Mucosa of stomach (tissue), 1 donor: ENCODE data around the gene C2CD5.
"Not testable (repeated sequence)": the region's sequence is repeated elsewhere in the genome, so short reads cannot be mapped to it uniquely, and the experiment has no call there.

ENCODE experiments used
- H3K27me3 ChIP-seq: one replicate; pipeline ENCODE4 v1.7.0; 2013; ENCODE audit warnings: mild to moderate bottlenecking, low read length; ENCODE audit not compliant: control insufficient read depth, insufficient read depth
- H3K36me3 ChIP-seq: one replicate; pipeline ENCODE4 v1.7.0; 2013; ENCODE audit warnings: low read length; ENCODE audit not compliant: control insufficient read depth, insufficient read depth
- H3K4me1 ChIP-seq: one replicate; pipeline ENCODE4 v1.7.0; 2013; ENCODE audit warnings: mild to moderate bottlenecking, low read length; ENCODE audit not compliant: control insufficient read depth, insufficient read depth
- H3K4me3 ChIP-seq: one replicate; pipeline ENCODE4 v1.7.0; 2013; ENCODE audit warnings: low read length
- H3K9ac ChIP-seq: one replicate; pipeline ENCODE4 v1.7.0; 2013; ENCODE audit warnings: mild to moderate bottlenecking, low read length, moderate library complexity
- H3K9me3 ChIP-seq: one replicate; pipeline ENCODE4 v1.7.0; 2013; ENCODE audit warnings: mild to moderate bottlenecking, low read length, moderate library complexity; ENCODE audit not compliant: control insufficient read depth
- donor health status: Pancreatic carcinoma.

Gene C2CD5

GRCh38 chr12:22500100-22500499, 44.2 kb downstream of the C2CD5 start:
- no peaks in the 10 kb centered on the region for H3K36me3 ChIP-seq
- H3K4me1 ChIP-seq = no peaks in the 10 kb centered on the region
- no peaks in the 10 kb centered on the region for H3K27me3 ChIP-seq
- no peak overlapping the region for H3K4me3 ChIP-seq
- H3K9ac ChIP-seq = no peak overlapping the region
- no peaks in the 10 kb centered on the region for H3K9me3 ChIP-seq

DNA sequence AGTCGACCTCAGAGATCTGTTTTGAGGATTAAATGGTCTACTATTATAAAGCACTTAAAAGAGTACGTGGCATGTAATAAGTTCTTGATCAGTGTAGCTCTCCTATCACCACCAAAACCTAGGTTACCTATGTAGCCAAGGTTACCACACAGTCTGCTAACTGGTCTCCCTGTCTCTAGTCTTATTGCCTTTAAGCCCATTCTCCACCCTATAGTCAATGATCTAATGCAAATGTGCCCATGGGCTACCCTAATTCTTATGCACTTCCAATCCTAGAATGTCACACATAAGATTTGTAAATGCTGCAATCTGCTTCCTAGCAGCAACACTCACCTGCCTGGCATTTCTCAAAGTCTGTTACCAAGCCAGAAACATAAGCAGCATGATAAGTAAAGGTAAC, 44.9 kb downstream of the C2CD5 start:
- no peak overlapping the region for H3K9ac ChIP-seq
- no peaks in the 10 kb centered on the region for H3K36me3 ChIP-seq
- no peaks in the 10 kb centered on the region for H3K4me1 ChIP-seq

GRCh38 chr12:22494319-22494718, 50.0 kb downstream of the C2CD5 start:
- no peak overlapping the region for H3K9ac ChIP-seq
- no peaks in the 10 kb centered on the region for H3K36me3 ChIP-seq
- H3K4me3 ChIP-seq = no peak overlapping the region
- H3K27me3 ChIP-seq = no peaks in the 10 kb centered on the region
- no peaks in the 10 kb centered on the region for H3K9me3 ChIP-seq
- H3K4me1 ChIP-seq = no peaks in the 10 kb centered on the region

More for the DNA sequence above, 44.9 kb downstream of the C2CD5 start:
- Histone ChIP-seq H3K9me3 (no peaks in the 10 kb centered on the region), H3K27me3 (no peaks in the 10 kb centered on the region), H3K4me3 (no peak overlapping the region)

DNA sequence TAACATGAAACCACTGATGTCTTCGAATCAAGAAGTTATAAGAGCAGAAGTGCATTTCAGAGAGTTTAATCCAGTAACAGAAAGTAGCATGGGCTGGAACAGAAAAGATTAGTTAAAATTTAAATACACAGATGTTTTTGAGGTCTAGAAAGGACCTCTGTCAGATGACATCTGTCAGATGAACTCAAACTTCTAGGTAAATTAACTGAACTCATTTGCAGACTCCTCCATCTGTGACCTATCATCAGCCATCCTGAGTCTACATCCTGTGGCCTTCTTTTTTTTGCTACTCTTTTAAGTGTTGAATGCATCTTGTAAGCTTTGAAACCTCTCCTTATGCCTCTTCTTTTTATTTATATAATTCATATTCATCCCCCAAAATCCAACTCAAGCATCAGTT, 53.3 kb downstream of the C2CD5 start:
- no peaks in the 10 kb centered on the region for H3K9me3 ChIP-seq
- no peaks in the 10 kb centered on the region for H3K36me3 ChIP-seq
- H3K4me1 ChIP-seq = no peaks in the 10 kb centered on the region
- no peaks in the 10 kb centered on the region for H3K27me3 ChIP-seq
- H3K4me3 ChIP-seq = no peak overlapping the region
- no peak overlapping the region for H3K9ac ChIP-seq

GRCh38 chr12:22488478-22488877, 55.9 kb downstream of the C2CD5 start:
- Histone ChIP-seq H3K27me3 (no peaks in the 10 kb centered on the region), H3K36me3 (no peaks in the 10 kb centered on the region), H3K9me3 (no peaks in the 10 kb centered on the region), H3K4me3 (no peak overlapping the region), H3K9ac (no peak overlapping the region), H3K4me1 (no peaks in the 10 kb centered on the region)

- H3K4me3 ChIP-seq, H3K9ac ChIP-seq, H3K9me3 ChIP-seq, H3K27me3 ChIP-seq, H3K36me3 ChIP-seq, H3K4me1 ChIP-seq: not testable (repeated sequence)
Measured at GRCh38 chr12:22487683-22488082, 56.7 kb downstream of the C2CD5 start.

GRCh38 chr12:22481547-22482104, 62.7 kb downstream of the C2CD5 start:
- H3K36me3 ChIP-seq = no peaks in the 10 kb centered on the region

DNA sequence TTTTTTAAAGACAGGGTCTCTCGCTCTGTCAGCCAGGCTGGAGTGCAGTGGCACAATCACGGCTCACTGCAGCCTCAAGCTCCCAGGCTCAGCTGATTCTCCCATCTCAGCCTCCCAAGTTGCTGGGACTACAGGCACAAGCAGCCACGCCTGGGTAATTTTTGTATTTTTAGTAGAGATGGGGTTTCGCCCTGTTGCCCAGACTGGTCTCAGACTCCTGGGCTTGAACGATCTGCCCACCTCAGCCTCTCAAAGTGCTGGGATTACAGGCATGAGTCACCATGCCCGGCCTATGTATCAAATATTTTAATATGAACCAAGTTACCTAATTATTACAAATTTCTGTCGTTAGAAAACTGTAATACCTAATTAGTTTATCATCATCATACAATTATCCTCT, 63.5 kb downstream of the C2CD5 start:
- H3K36me3 ChIP-seq, H3K27me3 ChIP-seq, H3K4me3 ChIP-seq, H3K9me3 ChIP-seq, H3K4me1 ChIP-seq, H3K9ac ChIP-seq: not testable (repeated sequence)

More at GRCh38 chr12:22481547-22482104, 62.7 kb downstream of the C2CD5 start:
- no peak overlapping the region for H3K9ac ChIP-seq
- no peaks in the 10 kb centered on the region for H3K4me1 ChIP-seq
- H3K27me3 ChIP-seq = no peaks in the 10 kb centered on the region
- no peaks in the 10 kb centered on the region for H3K9me3 ChIP-seq
- H3K4me3 ChIP-seq = no peak overlapping the region

GRCh38 chr12:22480016-22480415, 64.3 kb downstream of the C2CD5 start:
- H3K9ac ChIP-seq = no peak overlapping the region
- H3K27me3 ChIP-seq = no peaks in the 10 kb centered on the region
- H3K9me3 ChIP-seq = no peaks in the 10 kb centered on the region
- no peaks in the 10 kb centered on the region for H3K4me1 ChIP-seq
- no peaks in the 10 kb centered on the region for H3K36me3 ChIP-seq
- H3K4me3 ChIP-seq = no peak overlapping the region

GRCh38 chr12:22477894-22478287, 66.5 kb downstream of the C2CD5 start:
- Histone ChIP-seq H3K36me3 (no peaks in the 10 kb centered on the region), H3K27me3 (no peaks in the 10 kb centered on the region)

DNA sequence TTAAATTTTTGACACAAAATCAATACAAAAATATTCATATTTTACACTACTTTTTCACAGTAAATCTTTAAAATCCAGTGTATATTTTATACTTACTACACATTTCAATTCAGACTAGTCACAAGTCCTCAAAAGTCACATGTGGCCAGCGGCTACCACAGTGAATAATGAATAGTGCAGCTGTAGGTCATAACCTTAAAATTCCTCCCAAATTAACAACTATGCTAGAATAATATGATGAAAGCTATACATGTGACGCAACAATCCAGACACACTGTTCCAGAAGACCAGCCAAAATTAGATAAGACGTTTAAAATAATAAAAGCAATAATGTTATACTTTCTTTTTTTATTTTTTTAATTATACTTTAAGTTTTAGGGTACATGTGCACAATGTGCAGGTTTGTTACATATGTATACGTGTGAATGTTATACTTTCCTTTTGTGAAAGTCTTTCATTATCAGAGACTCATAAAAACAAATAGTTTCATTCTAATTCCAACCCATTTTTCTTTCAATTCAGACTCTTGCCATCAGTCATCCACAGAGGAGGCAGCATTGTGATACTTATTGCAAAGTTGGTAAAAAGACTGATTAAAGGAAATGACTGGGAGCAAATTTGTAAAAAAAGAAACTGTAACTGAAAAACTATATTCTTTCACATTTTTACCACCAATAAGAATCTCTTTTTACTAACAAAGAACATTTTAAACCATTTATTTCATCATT, 67.0 kb downstream of the C2CD5 start:
- H3K9me3 ChIP-seq = no peaks in the 10 kb centered on the region
- H3K27me3 ChIP-seq = no peaks in the 10 kb centered on the region
- no peak overlapping the region for H3K9ac ChIP-seq
- no peaks in the 10 kb centered on the region for H3K36me3 ChIP-seq
- no peaks in the 10 kb centered on the region for H3K4me1 ChIP-seq
- no peak overlapping the region for H3K4me3 ChIP-seq

More at GRCh38 chr12:22477894-22478287, 66.5 kb downstream of the C2CD5 start:
- Histone ChIP-seq H3K4me1 (no peaks in the 10 kb centered on the region), H3K9me3 (no peaks in the 10 kb centered on the region), H3K4me3 (no peak overlapping the region), H3K9ac (no peak overlapping the region)

DNA sequence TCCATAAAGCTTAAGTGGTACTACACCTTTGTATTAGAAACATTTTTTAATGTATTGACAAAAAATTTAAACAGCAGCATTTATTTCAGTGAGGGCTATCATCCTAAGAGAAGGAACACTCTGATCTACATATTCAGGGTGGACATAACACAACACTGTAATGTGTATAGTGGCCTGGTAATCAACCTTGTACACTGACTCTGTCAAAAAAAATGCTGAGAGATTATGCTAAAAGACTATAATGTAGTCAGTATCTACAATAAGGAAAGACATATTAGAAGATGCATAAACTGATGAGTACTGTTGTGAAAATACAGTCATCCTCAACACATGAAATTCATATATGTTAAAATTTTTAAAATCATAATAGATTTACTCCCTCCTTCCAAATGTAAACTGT, 68.2 kb downstream of the C2CD5 start:
- Histone ChIP-seq H3K9me3 (no peaks in the 10 kb centered on the region), H3K4me3 (no peak overlapping the region), H3K27me3 (no peaks in the 10 kb centered on the region), H3K36me3 (no peaks in the 10 kb centered on the region), H3K9ac (no peak overlapping the region), H3K4me1 (no peaks in the 10 kb centered on the region)
